K562 (cell line): ENCODE results near the gene PARD3.

Experiments
- ESRRA ChIP-seq: fragments of 450-650 bp; IDR thresholded peaks from 2 replicates; pipeline ENCODE4 v1.6.1; 2014; ENCODE audit warnings: low read depth, mild to moderate bottlenecking, moderate library complexity, borderline replicate concordance
- KDM1A ChIP-seq, 2 experiments: fragments of 450-650 bp; IDR thresholded peaks; 2 replicates each; pipeline ENCODE4 v1.6.1; 2016; ENCODE audit warnings: mild to moderate bottlenecking in 2 of 2
- POLR2A ChIP-seq: fragments of 450-650 bp; conservative IDR thresholded peaks from 2 replicates; pipeline ENCODE4 v1.6.1; 2016
- POLR2AphosphoS5 ChIP-seq: IDR thresholded peaks from 2 replicates; pipeline ENCODE4 v1.6.1; 2011; ENCODE audit warnings: mild to moderate bottlenecking, low read depth, low read length, moderate library complexity; ENCODE audit not compliant: control insufficient read depth, insufficient read depth
- ZFX ChIP-seq: sonication (generic); formaldehyde crosslinking; IDR thresholded peaks from 2 replicates; pipeline ENCODE4 v1.8.0; 2022; ENCODE audit warnings: mild to moderate bottlenecking, missing genetic modification reagents, moderate library complexity
- ZNF318 ChIP-seq, 2 experiments: fragments of 450-650 bp; IDR thresholded peaks; 2 replicates each; pipeline ENCODE4 v1.6.1; 2016; ENCODE audit warnings: mild to moderate bottlenecking in 2 of 2, borderline replicate concordance in 1 of 2, low read depth in 1 of 2, moderate library complexity in 1 of 2
- ZNF512 ChIP-seq: IDR thresholded peaks from 2 replicates; pipeline ENCODE4 v1.6.1; 2016; ENCODE audit warnings: missing genetic modification characterization, missing compliant biosample characterization
- TF ChIP-seq, protein P1 (sequence below): fragments of 450-650 bp; conservative IDR thresholded peaks from 2 replicates; pipeline ENCODE4 v1.6.1; 2016; ENCODE audit warnings: missing genetic modification characterization, low read depth, mild to moderate bottlenecking, control low read depth, missing compliant biosample characterization
- TF ChIP-seq, protein P2 (sequence below), 2 experiments: fragments of 450-650 bp in 1 of 2; sonication (generic) in 1 of 2; formaldehyde crosslinking in 1 of 2; IDR thresholded peaks in 1 of 2; conservative IDR thresholded peaks in 1 of 2; 2 replicates each; pipeline versions ENCODE4 v1.6.1 to v1.8.1; 2016 to 2023; ENCODE audit warnings: mild to moderate bottlenecking in 2 of 2, moderate library complexity in 2 of 2, inconsistent platforms in 1 of 2, missing genetic modification reagents in 1 of 2
- TF ChIP-seq, protein P3 (sequence below), 3 experiments: IDR thresholded peaks in 2 of 3; conservative IDR thresholded peaks in 1 of 3; 2 replicates each; pipeline ENCODE4 v1.5.1; 2011 to 2012; ENCODE audit warnings: low read length in 3 of 3, mild to moderate bottlenecking in 3 of 3, control low read depth in 2 of 3, improper control_type of control experiment in 1 of 3, inconsistent platforms in 1 of 3, low read depth in 1 of 3, mixed read lengths in 1 of 3, moderate library complexity in 1 of 3; ENCODE audit not compliant: insufficient read depth in 2 of 3

DNA sequence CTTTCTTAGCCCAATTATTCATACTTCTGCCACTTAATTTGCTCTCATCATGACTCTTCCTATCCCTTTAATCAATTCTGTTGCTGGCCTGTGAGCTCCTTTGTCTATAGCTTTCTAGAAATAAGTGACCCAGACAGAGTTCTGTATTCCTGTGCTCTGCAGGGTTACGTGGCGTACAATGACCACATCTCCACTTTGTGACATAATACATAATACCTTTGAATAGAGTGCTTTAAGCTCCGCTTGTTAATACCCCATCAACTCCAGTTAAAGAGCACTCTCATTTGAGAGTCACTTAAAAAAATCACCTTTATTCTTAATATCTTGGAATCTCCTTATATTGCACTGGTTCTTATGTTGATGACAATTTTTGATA, 619.0 kb downstream of the PARD3 start:
- no peak for TF ChIP-seq POLR2A
- TF ChIP-seq, protein P1, sequence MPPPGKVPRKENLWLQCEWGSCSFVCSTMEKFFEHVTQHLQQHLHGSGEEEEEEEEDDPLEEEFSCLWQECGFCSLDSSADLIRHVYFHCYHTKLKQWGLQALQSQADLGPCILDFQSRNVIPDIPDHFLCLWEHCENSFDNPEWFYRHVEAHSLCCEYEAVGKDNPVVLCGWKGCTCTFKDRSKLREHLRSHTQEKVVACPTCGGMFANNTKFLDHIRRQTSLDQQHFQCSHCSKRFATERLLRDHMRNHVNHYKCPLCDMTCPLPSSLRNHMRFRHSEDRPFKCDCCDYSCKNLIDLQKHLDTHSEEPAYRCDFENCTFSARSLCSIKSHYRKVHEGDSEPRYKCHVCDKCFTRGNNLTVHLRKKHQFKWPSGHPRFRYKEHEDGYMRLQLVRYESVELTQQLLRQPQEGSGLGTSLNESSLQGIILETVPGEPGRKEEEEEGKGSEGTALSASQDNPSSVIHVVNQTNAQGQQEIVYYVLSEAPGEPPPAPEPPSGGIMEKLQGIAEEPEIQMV (tag), result no peak
- TF ChIP-seq ZNF318 (IDR thresholded peaks at IDR 0.05; ENCODE audit: borderline replicate concordance in 1 of 2, low read depth in 1 of 2), result no peak
- no peak for TF ChIP-seq ZFX (CRISPR knock-in tag)
- no peak for TF ChIP-seq POLR2AphosphoS5
- TF ChIP-seq, protein P2, sequence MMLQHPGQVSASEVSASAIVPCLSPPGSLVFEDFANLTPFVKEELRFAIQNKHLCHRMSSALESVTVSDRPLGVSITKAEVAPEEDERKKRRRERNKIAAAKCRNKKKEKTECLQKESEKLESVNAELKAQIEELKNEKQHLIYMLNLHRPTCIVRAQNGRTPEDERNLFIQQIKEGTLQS (IDR thresholded peaks at IDR 0.05), result no peak
- TF ChIP-seq, protein P2 (CRISPR knock-in tag; conservative IDR thresholded peaks at IDR 0.05), result no peak
- TF ChIP-seq ZNF512, result no peak
- TF ChIP-seq KDM1A (IDR thresholded peaks at IDR 0.05), result no peak
- TF ChIP-seq, protein P3, sequence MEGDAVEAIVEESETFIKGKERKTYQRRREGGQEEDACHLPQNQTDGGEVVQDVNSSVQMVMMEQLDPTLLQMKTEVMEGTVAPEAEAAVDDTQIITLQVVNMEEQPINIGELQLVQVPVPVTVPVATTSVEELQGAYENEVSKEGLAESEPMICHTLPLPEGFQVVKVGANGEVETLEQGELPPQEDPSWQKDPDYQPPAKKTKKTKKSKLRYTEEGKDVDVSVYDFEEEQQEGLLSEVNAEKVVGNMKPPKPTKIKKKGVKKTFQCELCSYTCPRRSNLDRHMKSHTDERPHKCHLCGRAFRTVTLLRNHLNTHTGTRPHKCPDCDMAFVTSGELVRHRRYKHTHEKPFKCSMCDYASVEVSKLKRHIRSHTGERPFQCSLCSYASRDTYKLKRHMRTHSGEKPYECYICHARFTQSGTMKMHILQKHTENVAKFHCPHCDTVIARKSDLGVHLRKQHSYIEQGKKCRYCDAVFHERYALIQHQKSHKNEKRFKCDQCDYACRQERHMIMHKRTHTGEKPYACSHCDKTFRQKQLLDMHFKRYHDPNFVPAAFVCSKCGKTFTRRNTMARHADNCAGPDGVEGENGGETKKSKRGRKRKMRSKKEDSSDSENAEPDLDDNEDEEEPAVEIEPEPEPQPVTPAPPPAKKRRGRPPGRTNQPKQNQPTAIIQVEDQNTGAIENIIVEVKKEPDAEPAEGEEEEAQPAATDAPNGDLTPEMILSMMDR (IDR thresholded peaks at IDR 0.05 in 2 of 3, conservative IDR thresholded peaks at IDR 0.05 in 1 of 3; ENCODE audit: insufficient read depth in 2 of 3, low read depth in 1 of 3, low read length in 3 of 3), result no peak
- TF ChIP-seq ESRRA, result no peak
